ENCODE data around the gene TCERG1L.

GRCh38 chr10:131071721-131072120, 239.8 kb downstream of the TCERG1L start:
- TF ChIP-seq CTCF (IDR thresholded peaks at IDR 0.05), result no peak
- no peak for TF ChIP-seq POLR2AphosphoS5 (IDR thresholded peaks at IDR 0.05; ENCODE audit: low read depth, low read length)

Data from Panc1 (cell line).